ENCODE results near the gene OBSCN.

The OBSCN gene

GRCh38 chr1:228364706-228365213 lies 156.9 kb downstream of the OBSCN start:
- Histone ChIP-seq H3K9ac (ENCODE audit: low read depth, low read length) (no peak overlapping the region), H3K9me3 (ENCODE audit: control insufficient read depth, insufficient read depth, low read length) (no peaks in the 10 kb centered on the region), H3K36me3 (ENCODE audit: control insufficient read depth, insufficient read depth, low read length) (no peaks in the 10 kb centered on the region), H3K4me3 (ENCODE audit: low read depth, low read length) (no peak overlapping the region), H3K4me1 (ENCODE audit: control insufficient read depth, insufficient read depth, low read length) (no peaks in the 10 kb centered on the region), H3K27me3 (ENCODE audit: control insufficient read depth, insufficient read depth, low read length) (no peaks in the 10 kb centered on the region)

GRCh38 chr1:228365271-228366061 lies 157.6 kb downstream of the OBSCN start:
- H3K4me3 ChIP-seq (ENCODE audit: low read depth, low read length): no peak overlapping the region
- no peak overlapping the region for H3K9ac ChIP-seq (ENCODE audit: low read depth, low read length)
- H3K27me3 ChIP-seq (ENCODE audit: control insufficient read depth, insufficient read depth, low read length): no peaks in the 10 kb centered on the region
- no peaks in the 10 kb centered on the region for H3K36me3 ChIP-seq (ENCODE audit: control insufficient read depth, insufficient read depth, low read length)
- no peaks in the 10 kb centered on the region for H3K4me1 ChIP-seq (ENCODE audit: control insufficient read depth, insufficient read depth, low read length)
- H3K9me3 ChIP-seq (ENCODE audit: control insufficient read depth, insufficient read depth, low read length): no peaks in the 10 kb centered on the region

GRCh38 chr1:228366062-228366865 lies 158.4 kb downstream of the OBSCN start:
- no peaks in the 10 kb centered on the region for H3K4me1 ChIP-seq (ENCODE audit: control insufficient read depth, insufficient read depth, low read length)

GRCh38 chr1:228366866-228367741 lies 159.3 kb downstream of the OBSCN start:
- Histone ChIP-seq H3K36me3 (ENCODE audit: control insufficient read depth, insufficient read depth, low read length) (no peaks in the 10 kb centered on the region), H3K9ac (ENCODE audit: low read depth, low read length) (no peak overlapping the region), H3K4me1 (ENCODE audit: control insufficient read depth, insufficient read depth, low read length) (no peaks in the 10 kb centered on the region)

More at GRCh38 chr1:228366062-228366865, 158.4 kb downstream of the OBSCN start:
- Histone ChIP-seq H3K36me3 (ENCODE audit: control insufficient read depth, insufficient read depth, low read length) (no peaks in the 10 kb centered on the region), H3K27me3 (ENCODE audit: control insufficient read depth, insufficient read depth, low read length) (no peaks in the 10 kb centered on the region), H3K9ac (ENCODE audit: low read depth, low read length) (no peak overlapping the region), H3K4me3 (ENCODE audit: low read depth, low read length) (no peak overlapping the region), H3K9me3 (ENCODE audit: control insufficient read depth, insufficient read depth, low read length) (no peaks in the 10 kb centered on the region)

GRCh38 chr1:228367798-228368791 lies 160.3 kb downstream of the OBSCN start:
- H3K4me1 ChIP-seq (ENCODE audit: control insufficient read depth, insufficient read depth, low read length): no peaks in the 10 kb centered on the region
- H3K9ac ChIP-seq (ENCODE audit: low read depth, low read length): no peak overlapping the region
- H3K4me3 ChIP-seq (ENCODE audit: low read depth, low read length): no peak overlapping the region
- no peaks in the 10 kb centered on the region for H3K27me3 ChIP-seq (ENCODE audit: control insufficient read depth, insufficient read depth, low read length)
- no peaks in the 10 kb centered on the region for H3K9me3 ChIP-seq (ENCODE audit: control insufficient read depth, insufficient read depth, low read length)
- H3K36me3 ChIP-seq (ENCODE audit: control insufficient read depth, insufficient read depth, low read length): no peaks in the 10 kb centered on the region

More at GRCh38 chr1:228366866-228367741, 159.3 kb downstream of the OBSCN start:
- H3K27me3 ChIP-seq (ENCODE audit: control insufficient read depth, insufficient read depth, low read length): no peaks in the 10 kb centered on the region
- no peaks in the 10 kb centered on the region for H3K9me3 ChIP-seq (ENCODE audit: control insufficient read depth, insufficient read depth, low read length)
- no peak overlapping the region for H3K4me3 ChIP-seq (ENCODE audit: low read depth, low read length)

- Histone ChIP-seq H3K36me3 (ENCODE audit: control insufficient read depth, insufficient read depth, low read length) (no peaks in the 10 kb centered on the region), H3K4me1 (ENCODE audit: control insufficient read depth, insufficient read depth, low read length) (no peaks in the 10 kb centered on the region), H3K9ac (ENCODE audit: low read depth, low read length) (no peak overlapping the region), H3K27me3 (ENCODE audit: control insufficient read depth, insufficient read depth, low read length) (no peaks in the 10 kb centered on the region), H3K9me3 (ENCODE audit: control insufficient read depth, insufficient read depth, low read length) (no peaks in the 10 kb centered on the region), H3K4me3 (ENCODE audit: low read depth, low read length) (no peak overlapping the region)
Observed at GRCh38 chr1:228368801-228369607, 161.2 kb downstream of the OBSCN start.

GRCh38 chr1:228369608-228370438 lies 162.0 kb downstream of the OBSCN start:
- no peaks in the 10 kb centered on the region for H3K9me3 ChIP-seq (ENCODE audit: control insufficient read depth, insufficient read depth, low read length)
- no peaks in the 10 kb centered on the region for H3K4me1 ChIP-seq (ENCODE audit: control insufficient read depth, insufficient read depth, low read length)
- H3K9ac ChIP-seq (ENCODE audit: low read depth, low read length): no peak overlapping the region
- H3K4me3 ChIP-seq (ENCODE audit: low read depth, low read length): no peak overlapping the region
- H3K27me3 ChIP-seq (ENCODE audit: control insufficient read depth, insufficient read depth, low read length): no peaks in the 10 kb centered on the region
- no peaks in the 10 kb centered on the region for H3K36me3 ChIP-seq (ENCODE audit: control insufficient read depth, insufficient read depth, low read length)

- Histone ChIP-seq H3K9me3 (ENCODE audit: control insufficient read depth, insufficient read depth, low read length) (no peaks in the 10 kb centered on the region), H3K9ac (ENCODE audit: low read depth, low read length) (no peak overlapping the region), H3K36me3 (ENCODE audit: control insufficient read depth, insufficient read depth, low read length) (no peaks in the 10 kb centered on the region), H3K27me3 (ENCODE audit: control insufficient read depth, insufficient read depth, low read length) (no peaks in the 10 kb centered on the region), H3K4me1 (ENCODE audit: control insufficient read depth, insufficient read depth, low read length) (no peaks in the 10 kb centered on the region), H3K4me3 (ENCODE audit: low read depth, low read length) (no peak overlapping the region)
Observed at GRCh38 chr1:228370439-228370940, 162.6 kb downstream of the OBSCN start.

GRCh38 chr1:228370941-228371740 lies 163.3 kb downstream of the OBSCN start:
- Histone ChIP-seq H3K9ac (ENCODE audit: low read depth, low read length) (no peak overlapping the region), H3K4me1 (ENCODE audit: control insufficient read depth, insufficient read depth, low read length) (no peaks in the 10 kb centered on the region), H3K9me3 (ENCODE audit: control insufficient read depth, insufficient read depth, low read length) (no peaks in the 10 kb centered on the region), H3K27me3 (ENCODE audit: control insufficient read depth, insufficient read depth, low read length) (no peaks in the 10 kb centered on the region), H3K4me3 (ENCODE audit: low read depth, low read length) (no peak overlapping the region), H3K36me3 (ENCODE audit: control insufficient read depth, insufficient read depth, low read length) (no peaks in the 10 kb centered on the region)
